Lung (tissue), 12 donors: ENCODE data around the gene UVSSA. TPM values are rescaled to one million over a fixed set of nuclear protein-coding genes. Genes with fewer than 3 reads are reported as not detected.

ENCODE experiments used
- ATAC-seq: fragments of 200-7000 bp; cut with Tn5 transposase; one replicate; pipeline ENCODE4 v1.9.1; 2020; ENCODE audit warnings: moderate number of reproducible peaks; ENCODE audit not compliant: insufficient read depth, low FRiP score
- DNase-seq, 3 donors: peaks; one replicate each; pipeline ENCODE4 v3.0.0-alpha.2; 2013 to 2017
- H3K27ac ChIP-seq, 2 donors: one replicate each; pipeline ENCODE4 v1.5.1; 2013; ENCODE audit warnings: mild to moderate bottlenecking in 2 of 2, moderate library complexity in 2 of 2, control low read depth in 1 of 2, inconsistent platforms in 1 of 2, low read depth in 1 of 2, low read length in 1 of 2
- H3K27me3 ChIP-seq, 3 donors: one replicate each; pipeline ENCODE4 v1.5.1; 2013; ENCODE audit warnings: low read length in 2 of 3; ENCODE audit not compliant: control insufficient read depth in 3 of 3, insufficient read depth in 3 of 3
- H3K36me3 ChIP-seq, 4 donors: one replicate each; pipeline ENCODE4 v1.5.1; 2013; ENCODE audit warnings: low read length in 4 of 4, mild to moderate bottlenecking in 1 of 4, moderate library complexity in 1 of 4; ENCODE audit not compliant: control insufficient read depth in 4 of 4, insufficient read depth in 4 of 4
- H3K4me1 ChIP-seq, 5 donors: one replicate each; pipeline ENCODE4 v1.5.1; 2013; ENCODE audit warnings: low read length in 5 of 5, mild to moderate bottlenecking in 2 of 5, moderate library complexity in 1 of 5; ENCODE audit not compliant: control insufficient read depth in 5 of 5, insufficient read depth in 5 of 5
- H3K4me3 ChIP-seq: one replicate; pipeline ENCODE4 v1.5.1; 2013; ENCODE audit warnings: mild to moderate bottlenecking, control low read depth, moderate library complexity
- H3K9ac ChIP-seq, 2 donors: one replicate each; pipeline ENCODE4 v1.5.1; 2013; ENCODE audit warnings: low read length in 2 of 2, control low read depth in 1 of 2; ENCODE audit not compliant: insufficient read depth in 1 of 2
- H3K9me3 ChIP-seq, 4 donors: one replicate each; pipeline ENCODE4 v1.5.1; 2013; ENCODE audit warnings: low read length in 3 of 4, mild to moderate bottlenecking in 1 of 4, moderate library complexity in 1 of 4; ENCODE audit not compliant: control insufficient read depth in 4 of 4, insufficient read depth in 3 of 4
- WGBS, 2 donors: extraction: QIAGEN DNeasy Blood & Tissue Kit; methylation state at CpG; one replicate each; pipeline ENCODE4 v1.1.7; 2013; 5-methylcytosine and 5-hydroxymethylcytosine counted together
- polyA plus RNA-seq, 2 donors: library from polyadenylated mRNA; stranded (reverse); fragments of 200-250 nt; gene quantifications; one replicate each; pipeline ENCODE4 v1.2.1, GENCODE V29; 2013
- total RNA-seq, 2 donors: library from RNA; depleted of rRNA in 1 of 2; stranded (reverse); fragments of >200 nt in 1 of 2; gene quantifications; one replicate each; pipeline ENCODE4 v1.2.1, GENCODE V29; 2014 to 2021
- TF ChIP-seq, protein P1 (sequence below): IDR thresholded peaks from 2 replicates; pipeline ENCODE4 v1.5.1; 2012; ENCODE audit warnings: mild to moderate bottlenecking; ENCODE audit errors: control extremely low read depth, extremely low read depth
- donor health status: control.
- donor health status: control.
- donor health status: Bipolar disorder and iron deficiency.
- donor health status: healthy.
- donor health status: DM: yes; HTN: yes; CAD: no.

UVSSA gene
- total and polyA plus RNA-seq, 4 donors = 9.8 to 50.9 (median 17.7) TPM

DNA sequence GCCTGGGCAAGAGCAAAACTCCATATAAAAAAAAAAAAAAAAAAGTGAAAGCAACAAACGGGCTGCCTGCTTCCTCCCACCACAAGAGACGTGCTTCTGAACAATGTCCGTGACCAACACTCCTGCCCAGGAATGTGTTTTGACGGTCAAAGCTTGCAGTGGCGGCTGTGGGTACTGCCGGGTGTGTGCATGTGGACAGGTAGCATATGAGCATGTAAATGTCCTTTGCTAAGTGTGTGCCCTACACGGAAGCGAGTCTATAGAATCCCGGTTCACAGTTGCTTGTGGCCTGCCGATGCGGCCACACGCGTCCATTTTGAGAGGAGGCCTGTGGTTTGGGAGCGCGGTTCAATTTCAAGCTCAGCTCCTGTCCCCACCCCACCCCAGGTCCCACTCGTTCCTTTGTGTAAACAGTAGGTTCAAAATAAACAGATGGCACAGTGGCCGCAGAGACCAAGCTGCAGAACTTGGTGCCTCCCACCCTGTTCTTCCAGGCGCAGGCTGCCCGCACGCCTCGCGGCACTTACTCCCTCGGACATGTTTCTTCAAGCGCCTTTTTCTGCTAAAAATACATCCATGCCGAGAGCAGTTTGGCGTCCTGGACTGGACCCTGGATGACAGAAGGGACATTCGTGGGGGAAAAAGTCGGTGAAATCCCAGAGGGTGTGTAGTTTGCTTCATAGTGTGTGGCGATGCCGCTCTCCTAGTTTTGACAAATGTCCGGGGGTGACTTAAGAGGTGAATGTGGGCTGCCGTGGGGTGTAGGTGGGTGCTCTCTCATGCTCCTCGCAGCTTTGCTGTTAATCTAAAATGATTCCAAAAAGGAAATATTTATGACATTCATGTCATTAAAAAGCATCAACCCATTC lies 70.7 kb downstream of the UVSSA start:
- Histone ChIP-seq H3K4me3 (no peak overlapping the region), H3K27me3 (peaks cover 0 to 60% (median 22%) of the 10 kb centered on the region in 3 donors), H3K9me3 (peaks cover 0 to 17% (median 0%) of the 10 kb centered on the region in 4 donors), H3K4me1 (no peaks in the 10 kb centered on the region), H3K9ac (no peak overlapping the region), H3K36me3 (no peaks in the 10 kb centered on the region), H3K27ac (no peak overlapping the region)
- peak in 1 of 3 donors; percentile 7 for DNase-seq
- WGBS, 2 donors = 74 to 84% methylated on average over 33 of the region's 33 CpGs
- TF ChIP-seq, protein P1, sequence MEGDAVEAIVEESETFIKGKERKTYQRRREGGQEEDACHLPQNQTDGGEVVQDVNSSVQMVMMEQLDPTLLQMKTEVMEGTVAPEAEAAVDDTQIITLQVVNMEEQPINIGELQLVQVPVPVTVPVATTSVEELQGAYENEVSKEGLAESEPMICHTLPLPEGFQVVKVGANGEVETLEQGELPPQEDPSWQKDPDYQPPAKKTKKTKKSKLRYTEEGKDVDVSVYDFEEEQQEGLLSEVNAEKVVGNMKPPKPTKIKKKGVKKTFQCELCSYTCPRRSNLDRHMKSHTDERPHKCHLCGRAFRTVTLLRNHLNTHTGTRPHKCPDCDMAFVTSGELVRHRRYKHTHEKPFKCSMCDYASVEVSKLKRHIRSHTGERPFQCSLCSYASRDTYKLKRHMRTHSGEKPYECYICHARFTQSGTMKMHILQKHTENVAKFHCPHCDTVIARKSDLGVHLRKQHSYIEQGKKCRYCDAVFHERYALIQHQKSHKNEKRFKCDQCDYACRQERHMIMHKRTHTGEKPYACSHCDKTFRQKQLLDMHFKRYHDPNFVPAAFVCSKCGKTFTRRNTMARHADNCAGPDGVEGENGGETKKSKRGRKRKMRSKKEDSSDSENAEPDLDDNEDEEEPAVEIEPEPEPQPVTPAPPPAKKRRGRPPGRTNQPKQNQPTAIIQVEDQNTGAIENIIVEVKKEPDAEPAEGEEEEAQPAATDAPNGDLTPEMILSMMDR = no peak
- ATAC-seq = no peak

DNA sequence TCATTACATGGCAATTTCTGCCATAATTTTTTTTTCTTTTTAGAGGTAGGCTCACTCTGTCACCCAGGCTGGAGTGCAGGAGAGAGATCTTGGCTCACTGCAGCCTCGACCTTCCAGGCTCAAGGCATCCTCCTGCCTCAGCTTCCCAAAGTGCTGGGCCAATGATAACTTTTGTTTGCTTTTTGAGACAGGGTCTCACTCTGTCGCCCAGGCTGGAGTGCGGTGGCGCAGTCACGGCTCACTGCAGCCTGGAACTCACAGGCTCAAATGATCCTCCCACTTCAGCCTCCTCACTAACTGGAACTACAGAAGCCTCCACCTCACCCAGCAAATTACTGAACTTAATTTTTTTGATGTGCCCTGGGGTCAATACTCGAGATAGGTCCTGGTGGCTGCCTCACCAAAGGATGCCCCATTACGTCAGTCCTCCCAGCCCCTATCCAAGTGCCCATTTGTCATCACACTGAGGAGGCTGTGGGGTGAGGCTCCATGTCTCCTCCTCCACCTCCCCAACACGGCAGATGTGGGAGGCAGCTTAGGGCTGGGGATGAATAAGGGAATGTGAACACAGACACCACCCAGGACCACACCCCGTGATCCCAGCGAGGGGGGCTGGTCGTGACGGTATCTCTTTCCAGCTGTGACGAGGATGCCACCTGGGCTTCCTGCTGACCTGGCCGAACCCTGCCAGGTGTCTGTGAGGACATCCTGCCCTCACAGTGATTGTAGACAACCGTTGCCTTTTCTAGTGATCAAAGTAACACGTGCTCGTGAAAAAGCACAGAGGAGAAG lies 71.7 kb downstream of the UVSSA start:
- Histone ChIP-seq H3K4me1 (no peaks in the 10 kb centered on the region), H3K27me3 (peaks cover 0 to 53% (median 13%) of the 10 kb centered on the region in 3 donors), H3K4me3 (no peak overlapping the region), H3K9ac (no peak overlapping the region), H3K9me3 (peaks cover 0 to 14% (median 0%) of the 10 kb centered on the region in 4 donors), H3K36me3 (no peaks in the 10 kb centered on the region), H3K27ac (no peak overlapping the region)
- WGBS, 2 donors = 63 to 73% methylated on average over 17 of the region's 17 CpGs
- TF ChIP-seq, protein P1 = no peak
- ATAC-seq (no peak), DNase-seq (peak in 1 of 3 donors; percentile 1)

DNA sequence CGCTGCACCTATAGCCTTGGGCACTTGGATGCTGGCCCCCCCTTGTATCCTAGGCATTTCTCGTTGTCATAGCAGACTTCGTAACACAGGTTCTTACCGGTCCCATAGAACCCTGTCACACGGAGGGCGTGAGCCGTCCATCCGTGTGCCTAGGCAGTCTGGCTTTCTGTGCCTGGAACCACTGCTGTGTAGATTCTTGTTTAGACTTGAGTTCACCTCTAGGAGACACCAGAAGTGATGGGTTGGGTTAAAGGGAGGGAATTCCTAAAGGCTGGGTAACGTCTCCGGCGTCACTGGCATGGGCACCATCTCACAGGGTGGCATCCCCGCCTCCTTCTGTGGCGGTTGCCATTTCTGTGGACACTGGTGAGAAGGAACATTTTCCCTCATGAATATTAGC lies 72.7 kb downstream of the UVSSA start:
- peaks cover 0 to 54% (median 10%) of the 10 kb centered on the region in 3 donors for H3K27me3 ChIP-seq

More for the DNA sequence above, 72.7 kb downstream of the UVSSA start:
- ATAC-seq (no peak), DNase-seq (peak in 1 of 3 donors; percentile 4)
- Histone ChIP-seq H3K36me3 (no peaks in the 10 kb centered on the region), H3K9ac (no peak overlapping the region), H3K9me3 (peaks cover 0 to 14% (median 2%) of the 10 kb centered on the region in 4 donors), H3K4me3 (no peak overlapping the region), H3K27ac (no peak overlapping the region), H3K4me1 (no peaks in the 10 kb centered on the region)
- TF ChIP-seq, protein P1 = no peak
- 88 to 93% methylated on average over 13 of the region's 13 CpGs for WGBS, 2 donors
